K562 (cell line): ENCODE data around the gene ZNF624. TPM values are rescaled to one million over a fixed set of nuclear protein-coding genes. Genes with fewer than 3 reads are reported as not detected.
"Not testable (repeated sequence)": the region's sequence is repeated elsewhere in the genome, so short reads cannot be mapped to it uniquely, and the experiment has no call there.

Source experiments
- ATAC-seq: fragments of 200-7000 bp; cut with Tn5 transposase; 3 replicates; pipeline ENCODE4 v1.9.1; 2020; ENCODE audit warnings: moderate library complexity
- BruUV-seq: library from RNA; stranded (reverse); fragments of 400-500 nt; replicated peaks from 2 replicates; lab custom pipeline; 2021; lab: Mats Ljungman, UMichigan
- CTCF ChIA-PET: fragments of 300-600 bp; formaldehyde crosslinking; extraction: SDS; loops from one replicate; lab custom pipeline; 2021; ENCODE audit warnings: low intra/inter-chr PET ratio; lab: Yijun Ruan, JAX
- POLR2A ChIA-PET: fragments of 300-600, 350-650 bp; sonication (Branson Sonifier 250); formaldehyde crosslinking; extraction: SDS; loops from one replicate; lab custom pipeline; 2021; ENCODE audit warnings: antibody characterized with exemption, inconsistent platforms; lab: Yijun Ruan, JAX
- DNase-seq, 4 experiments: peaks; one replicate each; pipeline versions ENCODE4 v3.0.0 to v3.0.0-alpha.2; 2011 to 2018; ENCODE audit warnings: low spot score in 3 of 4, mixed read lengths in 3 of 4; ENCODE audit errors: extremely low read depth in 1 of 4
- FAIRE-seq: peaks from 2 replicates; lab custom pipeline; 2011; peaks lifted over from hg19 to GRCh38; lab: Jason Lieb, UNC
- H2AFZ ChIP-seq: 2 replicates; pipeline ENCODE4 v1.6.0; 2011; ENCODE audit warnings: low read depth, low read length, control low read depth, inconsistent platforms
- H3K27ac ChIP-seq: fragments of 200-600 bp; 3 replicates; pipeline ENCODE4 v1.8.0; 2011; ENCODE audit warnings: low read depth, mild to moderate bottlenecking, control low read depth, inconsistent platforms, low read length, moderate library complexity, mixed read lengths; ENCODE audit errors: extremely low read depth
- H3K27me3 ChIP-seq, 2 experiments: fragments of 300-600 bp in 1 of 2; 2 replicates in 1 of 2; 3 replicates in 1 of 2; pipeline versions ENCODE4 v1.6.0 to v1.8.0; 2011; ENCODE audit warnings: inconsistent platforms in 2 of 2, low read length in 2 of 2, mild to moderate bottlenecking in 1 of 2, mixed read lengths in 1 of 2, moderate library complexity in 1 of 2; ENCODE audit not compliant: control insufficient read depth in 2 of 2, insufficient read depth in 2 of 2
- H3K36me3 ChIP-seq: fragments of 300-600 bp; 3 replicates; pipeline ENCODE4 v1.8.0; 2011; ENCODE audit warnings: mild to moderate bottlenecking, low read length, inconsistent platforms; ENCODE audit not compliant: control insufficient read depth, insufficient read depth
- H3K4me1 ChIP-seq, 2 experiments: fragments of 200-600 bp in 1 of 2; replicated peaks in 1 of 2; 2 replicates in 1 of 2; 3 replicates in 1 of 2; pipeline versions ENCODE4 v1.5.1 to v1.8.0; 2011; ENCODE audit warnings: inconsistent platforms in 2 of 2, low read length in 2 of 2, mild to moderate bottlenecking in 1 of 2, mixed read lengths in 1 of 2, moderate library complexity in 1 of 2; ENCODE audit not compliant: control insufficient read depth in 2 of 2, insufficient read depth in 2 of 2
- H3K4me2 ChIP-seq: 2 replicates; pipeline ENCODE4 v1.6.1; 2011; ENCODE audit warnings: low read length, control low read depth, inconsistent platforms, mixed read lengths; ENCODE audit not compliant: insufficient read depth
- H3K4me3 ChIP-seq: fragments of 200-600 bp; sonication (generic), shearing (Covaris generic); 2 replicates; pipeline ENCODE4 v1.5.1; 2016; ENCODE audit warnings: control low read depth, inconsistent platforms
- H3K79me2 ChIP-seq: fragments of 200-600 bp; 3 replicates; pipeline ENCODE4 v1.8.0; 2011; ENCODE audit warnings: low read length, inconsistent platforms; ENCODE audit not compliant: control insufficient read depth, insufficient read depth
- H3K9ac ChIP-seq, 2 experiments: 2 replicates each; pipeline versions ENCODE4 v1.6.0 to v1.6.1; 2011; ENCODE audit warnings: low read depth in 2 of 2, low read length in 2 of 2, control low read depth in 1 of 2, inconsistent platforms in 1 of 2, mild to moderate bottlenecking in 1 of 2, mixed read lengths in 1 of 2; ENCODE audit not compliant: insufficient read depth in 1 of 2
- H3K9me1 ChIP-seq: one replicate; pipeline ENCODE4 v1.6.0; 2011; ENCODE audit warnings: inconsistent platforms, mild to moderate bottlenecking, low read length, moderate library complexity; ENCODE audit not compliant: control insufficient read depth, insufficient read depth
- H3K9me3 ChIP-seq: replicated peaks from 2 replicates; pipeline ENCODE4 v1.5.1; 2011; ENCODE audit warnings: low read depth, low read length, inconsistent platforms; ENCODE audit not compliant: control insufficient read depth, insufficient read depth
- H4K20me1 ChIP-seq: replicated peaks from 2 replicates; pipeline ENCODE4 v1.6.1; 2011; ENCODE audit warnings: low read length, inconsistent platforms, mixed read lengths; ENCODE audit not compliant: control insufficient read depth, insufficient read depth
- ERF ChIP-seq: fragments of 450-650 bp; formaldehyde crosslinking; IDR thresholded peaks from 2 replicates; pipeline ENCODE4 v1.4.0; 2020; ENCODE audit warnings: mild to moderate bottlenecking, mixed read lengths
- GTF2A2 ChIP-seq: IDR thresholded peaks from 2 replicates; pipeline ENCODE4 v1.6.1; 2016; ENCODE audit warnings: mild to moderate bottlenecking, missing genetic modification characterization, missing compliant biosample characterization
- WGBS: fragments of 100-300 bp; shearing (Covaris generic); methylation state at CpG from one replicate; pipeline ENCODE4 v1.1.6; 2016; ENCODE audit warnings: low coverage, mixed read lengths; ENCODE audit not compliant: insufficient coverage; ENCODE audit errors: missing lambda C conversion rate; 5-methylcytosine and 5-hydroxymethylcytosine counted together
- in situ Hi-C: fragments of 300-500 bp; cut with MboI; formaldehyde crosslinking; loops from 4 replicates; pipeline ENCODE4 v1.15.0; 2018; ENCODE audit warnings: inconsistent platforms, mixed read lengths
- intact Hi-C: fragments of 100-400 bp; cut with micrococcal nuclease; formaldehyde crosslinking; loops from 2 replicates; pipeline ENCODE4 v1.14.2; 2022
- polyA plus RNA-seq, 8 experiments: library from polyadenylated mRNA; depleted of rRNA in 4 of 8; stranded (reverse) in 5 of 8; unstranded in 3 of 8; fragments of >200 nt; fragmentation: Nextera tagmentation in 2 of 8; fragmentation: Illumina TruSeq in 1 of 8; extraction: Ambion mirVana in 2 of 8; extraction: Trizol in 1 of 8; gene quantifications; 2 replicates each; pipeline versions ENCODE4 v1.2.1 to v1.2.3, GENCODE V29; 2011 to 2014; ENCODE audit warnings: inconsistent platforms in 1 of 8, missing spikeins in 1 of 8
- total RNA-seq, 7 experiments: library from RNA; depleted of rRNA in 6 of 7; stranded (reverse); fragments of >200 nt in 6 of 7; fragmentation: Illumina TruSeq in 2 of 7; extraction: Trizol in 2 of 7; gene quantifications; 2 replicates each; pipeline versions ENCODE4 v1.2.1 to v1.2.3, GENCODE V29; 2011 to 2021; ENCODE audit warnings: low replicate concordance in 1 of 7

The ZNF624 gene
- total and polyA plus RNA-seq, 9 of the 15 experiments (the other 6 are each of a cell fraction or from before 2014, with no cell fraction given): 0.34 to 2.1 (median 1.1) TPM

DNA sequence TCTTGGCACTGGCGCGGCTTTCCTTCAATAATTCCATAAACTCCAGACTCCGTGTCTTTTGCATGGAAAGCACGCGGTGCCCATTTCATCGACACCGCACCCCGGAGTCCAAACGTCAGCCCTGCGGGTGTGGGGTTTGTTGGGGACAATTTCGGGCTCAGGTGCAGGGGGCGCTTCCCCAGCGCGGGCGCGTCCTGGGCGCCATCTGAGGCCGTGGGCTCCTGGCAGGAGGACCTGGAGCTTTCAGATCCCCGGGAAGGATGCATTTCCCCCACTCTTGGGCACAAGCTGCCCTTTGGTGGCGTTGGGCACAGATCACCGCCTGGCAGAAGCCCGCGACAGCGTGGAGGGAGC lies 12.9 kb upstream of the ZNF624 start:
- H3K27ac ChIP-seq, POLR2A ChIA-PET, intact Hi-C loops, H3K4me2 ChIP-seq, H4K20me1 ChIP-seq, H3K9me3 ChIP-seq, H2AFZ ChIP-seq, H3K4me1 ChIP-seq, FAIRE-seq, H3K36me3 ChIP-seq, H3K27me3 ChIP-seq, DNase-seq, BruUV-seq, H3K79me2 ChIP-seq, CTCF ChIA-PET, H3K9ac ChIP-seq, ATAC-seq, H3K4me3 ChIP-seq, in situ Hi-C loops, H3K9me1 ChIP-seq: not testable (repeated sequence)
- WGBS: 34% methylated on average over 13 of the region's 24 CpGs

DNA sequence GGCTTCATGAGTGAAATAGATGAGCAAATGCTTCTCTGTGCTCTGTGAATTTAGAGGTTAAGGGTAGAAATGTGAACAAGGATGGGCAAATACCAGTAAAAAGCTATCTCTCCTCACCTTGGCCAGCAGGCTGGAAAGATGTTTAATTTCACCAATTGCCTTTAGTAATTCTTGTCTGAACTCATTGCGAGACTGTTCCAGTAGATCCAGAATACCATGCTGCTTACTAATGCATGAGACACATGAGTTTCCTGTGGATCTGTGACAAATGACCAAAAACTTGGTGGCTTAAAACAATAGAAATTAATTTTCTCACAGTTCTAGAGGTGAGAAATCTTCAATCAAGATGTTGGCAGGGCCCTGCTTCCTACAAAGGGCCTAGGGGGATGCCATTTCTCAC lies 9.3 kb upstream of the ZNF624 start:
- POLR2A ChIA-PET: no interaction called here
- 0% methylated on average over 1 of the region's 1 CpG for WGBS
- in situ Hi-C loops: no loop called here

More for the DNA sequence above, 9.3 kb upstream of the ZNF624 start:
- Histone ChIP-seq H3K27me3 (no peaks in the 10 kb centered on the region), H3K4me1 (no peaks in the 10 kb centered on the region), H3K9ac (no peak overlapping the region), H3K36me3 (no peaks in the 10 kb centered on the region), H4K20me1 (no peaks in the 10 kb centered on the region), H3K4me3 (no peak overlapping the region), H2AFZ (no peak overlapping the region), H3K9me3 (no peaks in the 10 kb centered on the region), H3K79me2 (no peaks in the 10 kb centered on the region), H3K27ac (no peak overlapping the region), H3K4me2 (no peak overlapping the region), H3K9me1 (no peaks in the 10 kb centered on the region)
- ATAC-seq: no peak
- intact Hi-C loops: no loop called here
- DNase-seq: no peak
- BruUV-seq: no TSS peak
- CTCF ChIA-PET: no interaction called here
- no peak for TF ChIP-seq ERF (CRISPR knock-in tag)
- no peak for TF ChIP-seq GTF2A2 (tag)
- no peak for FAIRE-seq
